ENCODE data around the gene TUBGCP6.

The TUBGCP6 gene

DNA sequence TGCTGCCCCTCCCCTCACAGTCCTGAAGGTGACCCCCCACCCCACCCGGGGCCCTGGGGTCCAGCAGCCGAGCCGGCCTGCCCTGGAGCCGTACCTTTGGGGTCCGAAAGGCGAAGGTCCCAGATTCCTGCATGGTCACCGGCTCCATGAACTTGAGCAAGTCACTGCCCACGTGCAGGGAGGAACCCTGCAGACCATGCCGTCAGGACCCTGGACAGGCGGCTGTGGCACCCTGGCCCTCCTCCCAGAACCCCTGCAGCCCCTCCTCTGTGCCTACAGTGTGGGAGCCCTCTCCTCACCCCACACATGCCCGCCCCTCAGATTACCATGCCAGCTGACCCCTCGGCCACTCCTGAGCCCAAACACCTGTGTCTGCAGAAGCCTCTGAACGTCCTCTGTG, 39.7 kb upstream of the TUBGCP6 start:
- no peaks in the 10 kb centered on the region for H3K27me3 ChIP-seq (ENCODE audit: control insufficient read depth, insufficient read depth, low read length)
- H3K36me3 ChIP-seq (ENCODE audit: control insufficient read depth, insufficient read depth, low read length), result peaks cover 69% of the 10 kb centered on the region
- no peaks in the 10 kb centered on the region for H3K4me1 ChIP-seq (ENCODE audit: control insufficient read depth, insufficient read depth, low read length)
- no peak overlapping the region for H3K4me3 ChIP-seq (ENCODE audit: low read depth, low read length)
- no peaks in the 10 kb centered on the region for H3K9me3 ChIP-seq (ENCODE audit: control insufficient read depth, insufficient read depth, low read length)
- H3K9ac ChIP-seq (ENCODE audit: low read depth, low read length), result no peak overlapping the region

DNA sequence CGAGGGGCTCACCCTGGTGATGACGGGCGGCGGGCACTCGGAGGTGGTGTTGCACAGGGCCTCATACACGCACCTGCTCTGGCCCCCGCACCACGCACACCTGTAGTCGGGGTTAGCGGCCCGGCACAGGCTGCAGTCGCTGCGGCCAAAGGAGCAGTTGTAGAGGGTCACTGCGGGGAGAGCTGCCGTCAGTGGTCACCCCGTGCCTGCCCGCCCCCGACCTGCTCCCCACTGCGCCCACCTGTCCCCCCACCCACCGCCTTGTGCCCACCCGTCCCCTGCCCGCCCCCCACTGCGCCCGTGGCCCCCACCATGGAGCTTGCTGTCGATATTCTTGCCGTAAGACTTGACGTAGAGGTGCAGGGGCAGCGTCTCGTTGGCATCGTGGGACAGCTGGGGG, 39.0 kb upstream of the TUBGCP6 start:
- H3K4me3 ChIP-seq (ENCODE audit: low read depth, low read length), result no peak overlapping the region
- H3K27me3 ChIP-seq (ENCODE audit: control insufficient read depth, insufficient read depth, low read length), result no peaks in the 10 kb centered on the region
- H3K9me3 ChIP-seq (ENCODE audit: control insufficient read depth, insufficient read depth, low read length), result no peaks in the 10 kb centered on the region
- H3K36me3 ChIP-seq (ENCODE audit: control insufficient read depth, insufficient read depth, low read length), result peaks cover 69% of the 10 kb centered on the region
- no peak overlapping the region for H3K9ac ChIP-seq (ENCODE audit: low read depth, low read length)
- no peaks in the 10 kb centered on the region for H3K4me1 ChIP-seq (ENCODE audit: control insufficient read depth, insufficient read depth, low read length)

DNA sequence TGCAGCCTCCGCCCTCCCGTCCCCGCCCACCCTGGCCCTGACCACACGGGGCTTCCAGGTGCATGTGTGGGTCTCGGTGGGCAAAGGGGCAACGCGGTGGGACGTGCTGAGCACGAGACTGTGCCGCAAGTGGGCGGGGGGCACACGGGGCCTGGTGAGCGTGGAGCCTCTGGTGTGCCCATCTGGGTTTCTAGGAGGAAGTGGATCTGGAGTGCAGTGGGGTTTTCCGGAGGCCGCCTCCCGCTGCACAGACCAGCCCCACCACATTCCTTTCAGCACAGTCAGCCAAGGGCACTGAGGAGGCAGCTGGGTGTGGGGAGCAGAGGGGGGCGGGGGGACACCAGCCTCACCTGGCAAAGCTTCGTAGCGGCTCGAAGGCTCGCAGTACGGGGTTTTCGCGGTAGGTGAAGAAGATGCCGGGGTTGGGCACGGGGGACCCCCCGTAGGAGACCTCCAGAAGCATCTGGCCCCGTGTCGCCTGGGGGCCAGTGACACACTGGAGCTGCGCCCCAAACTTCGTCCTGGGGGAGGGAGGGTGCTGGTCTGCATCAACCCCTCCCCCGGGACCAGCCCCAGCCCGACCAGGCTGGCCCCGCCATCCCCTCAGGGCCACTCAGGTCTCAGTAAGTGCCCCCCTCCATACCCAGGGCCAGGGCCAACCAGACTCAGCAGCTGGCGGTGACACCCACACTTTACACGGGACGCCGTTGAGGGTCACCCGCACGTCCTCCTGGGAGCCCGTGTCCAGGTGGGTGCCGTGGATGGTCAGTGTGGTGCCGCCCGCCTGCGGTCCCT, 37.7 kb upstream of the TUBGCP6 start:
- Histone ChIP-seq H3K27me3 (ENCODE audit: control insufficient read depth, insufficient read depth, low read length) (no peaks in the 10 kb centered on the region), H3K4me3 (ENCODE audit: low read depth, low read length) (no peak overlapping the region), H3K4me1 (ENCODE audit: control insufficient read depth, insufficient read depth, low read length) (no peaks in the 10 kb centered on the region), H3K36me3 (ENCODE audit: control insufficient read depth, insufficient read depth, low read length) (peaks cover 71% of the 10 kb centered on the region), H3K9ac (ENCODE audit: low read depth, low read length) (no peak overlapping the region), H3K9me3 (ENCODE audit: control insufficient read depth, insufficient read depth, low read length) (no peaks in the 10 kb centered on the region)

DNA sequence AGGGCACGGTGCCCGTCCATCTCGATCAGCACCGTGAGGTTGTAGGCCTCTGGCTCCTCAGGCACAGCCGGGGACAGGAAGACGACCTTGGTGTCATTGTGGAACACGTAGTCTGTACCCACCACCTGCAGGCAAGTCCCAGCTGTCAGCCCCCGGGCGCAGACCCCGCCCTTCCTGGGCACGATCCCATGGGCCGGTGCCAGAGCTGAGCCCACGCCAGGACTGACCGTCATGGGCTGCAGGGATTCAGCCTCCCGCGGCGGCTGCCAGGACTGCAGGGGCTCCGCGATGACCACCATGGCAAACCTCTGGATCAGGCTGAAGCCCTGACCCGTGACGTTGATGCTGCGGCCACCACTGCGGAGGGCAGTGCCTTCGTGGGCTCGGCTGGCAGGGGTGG, 37.1 kb upstream of the TUBGCP6 start:
- Histone ChIP-seq H3K4me3 (ENCODE audit: low read depth, low read length) (no peak overlapping the region), H3K9ac (ENCODE audit: low read depth, low read length) (no peak overlapping the region), H3K27me3 (ENCODE audit: control insufficient read depth, insufficient read depth, low read length) (no peaks in the 10 kb centered on the region), H3K9me3 (ENCODE audit: control insufficient read depth, insufficient read depth, low read length) (no peaks in the 10 kb centered on the region), H3K4me1 (ENCODE audit: control insufficient read depth, insufficient read depth, low read length) (no peaks in the 10 kb centered on the region), H3K36me3 (ENCODE audit: control insufficient read depth, insufficient read depth, low read length) (peaks cover 72% of the 10 kb centered on the region)

DNA sequence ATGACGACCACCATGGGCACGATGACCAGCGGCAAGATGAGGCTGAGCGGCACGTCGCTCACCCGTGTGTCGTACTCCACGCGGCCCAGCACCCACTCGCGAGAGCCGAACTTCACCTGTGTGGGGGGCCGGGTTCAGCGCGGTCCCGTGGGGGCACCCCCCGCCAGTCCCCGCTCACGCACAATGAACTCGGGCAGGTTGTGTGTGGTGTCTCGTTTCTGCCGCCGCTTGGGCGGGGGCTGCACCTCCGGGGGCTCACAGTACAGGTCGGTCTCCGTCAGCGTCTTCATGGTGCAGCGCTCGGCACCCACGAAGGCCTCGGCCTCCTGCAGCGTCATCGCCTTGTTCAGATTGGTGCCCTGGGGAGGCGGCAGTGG, 36.5 kb upstream of the TUBGCP6 start:
- H3K9ac ChIP-seq (ENCODE audit: low read depth, low read length), result no peak overlapping the region
- H3K27me3 ChIP-seq (ENCODE audit: control insufficient read depth, insufficient read depth, low read length), result no peaks in the 10 kb centered on the region
- no peaks in the 10 kb centered on the region for H3K9me3 ChIP-seq (ENCODE audit: control insufficient read depth, insufficient read depth, low read length)
- H3K4me3 ChIP-seq (ENCODE audit: low read depth, low read length), result no peak overlapping the region
- H3K36me3 ChIP-seq (ENCODE audit: control insufficient read depth, insufficient read depth, low read length), result peaks cover 76% of the 10 kb centered on the region
- H3K4me1 ChIP-seq (ENCODE audit: control insufficient read depth, insufficient read depth, low read length), result no peaks in the 10 kb centered on the region

DNA sequence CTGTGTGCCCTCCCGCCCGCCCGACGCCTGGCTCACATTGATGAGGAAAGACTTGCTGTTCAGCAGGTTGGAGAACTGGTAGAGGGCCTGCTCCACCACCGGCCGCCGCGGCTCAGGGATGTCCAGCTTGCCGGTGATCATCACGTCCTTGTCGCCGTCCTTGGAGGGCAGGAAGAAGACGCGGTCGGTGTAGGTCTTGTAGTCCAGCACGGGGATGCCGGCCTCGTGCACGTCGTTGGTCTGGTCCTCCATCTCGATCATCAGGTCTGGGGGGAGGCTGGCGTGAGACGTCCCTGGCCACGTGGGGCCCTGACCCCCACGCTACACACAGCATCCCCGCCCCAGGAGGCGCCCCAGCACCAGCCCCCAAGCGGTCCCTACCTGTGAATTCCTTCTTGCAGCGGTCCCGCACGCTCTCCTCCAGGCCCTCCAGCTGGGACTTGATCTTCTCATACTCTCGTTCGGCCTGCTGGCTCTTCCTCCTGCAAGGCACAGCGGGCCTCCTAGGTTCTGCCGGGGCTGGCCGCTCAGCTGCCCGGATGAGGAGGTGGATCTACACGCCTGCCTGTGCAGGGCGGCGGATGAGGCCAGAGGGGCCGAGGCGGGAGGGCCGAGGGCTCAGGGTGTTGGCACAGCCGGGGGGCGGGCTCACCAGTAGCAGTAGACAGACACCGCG, 36.0 kb upstream of the TUBGCP6 start:
- Histone ChIP-seq H3K9ac (ENCODE audit: low read depth, low read length) (no peak overlapping the region), H3K27me3 (ENCODE audit: control insufficient read depth, insufficient read depth, low read length) (no peaks in the 10 kb centered on the region), H3K9me3 (ENCODE audit: control insufficient read depth, insufficient read depth, low read length) (no peaks in the 10 kb centered on the region), H3K36me3 (ENCODE audit: control insufficient read depth, insufficient read depth, low read length) (peaks cover 80% of the 10 kb centered on the region), H3K4me1 (ENCODE audit: control insufficient read depth, insufficient read depth, low read length) (no peaks in the 10 kb centered on the region), H3K4me3 (ENCODE audit: low read depth, low read length) (no peak overlapping the region)

DNA sequence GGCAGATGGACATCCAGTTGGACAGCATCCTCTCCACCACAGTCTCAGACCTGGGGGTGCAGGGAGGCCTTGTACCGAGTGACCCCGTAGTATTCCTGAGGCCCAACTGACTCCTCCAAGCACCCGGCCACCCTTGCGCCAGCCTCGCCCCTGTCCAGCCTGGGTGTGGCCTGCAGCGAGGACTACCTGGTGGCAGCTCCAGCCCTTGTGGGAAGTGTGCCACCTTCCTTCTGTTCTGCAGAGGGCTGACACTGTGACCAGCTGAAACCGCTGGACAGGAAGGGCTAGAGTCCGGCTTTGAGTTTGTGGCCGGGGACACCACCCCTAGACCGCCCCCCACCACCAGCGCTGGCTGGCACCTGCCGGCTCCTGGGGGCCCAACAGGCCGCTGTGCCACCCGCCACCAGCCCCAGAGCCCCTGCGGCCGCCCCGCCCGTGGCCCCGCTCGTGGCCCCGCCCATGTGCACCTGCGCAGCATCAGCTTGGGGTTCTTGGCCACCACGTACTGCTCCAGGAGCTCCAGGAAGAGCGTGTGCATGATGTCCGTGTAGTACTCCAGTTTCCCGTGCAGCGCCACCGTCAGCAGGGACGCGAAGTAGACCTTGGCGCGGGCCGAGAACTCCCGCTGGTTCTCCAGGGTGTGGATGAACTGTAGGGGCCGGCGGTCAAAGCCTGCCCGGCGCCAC, 35.3 kb upstream of the TUBGCP6 start:
- Histone ChIP-seq H3K4me3 (ENCODE audit: low read depth, low read length) (no peak overlapping the region), H3K27me3 (ENCODE audit: control insufficient read depth, insufficient read depth, low read length) (no peaks in the 10 kb centered on the region), H3K9ac (ENCODE audit: low read depth, low read length) (no peak overlapping the region), H3K9me3 (ENCODE audit: control insufficient read depth, insufficient read depth, low read length) (no peaks in the 10 kb centered on the region), H3K4me1 (ENCODE audit: control insufficient read depth, insufficient read depth, low read length) (no peaks in the 10 kb centered on the region), H3K36me3 (ENCODE audit: control insufficient read depth, insufficient read depth, low read length) (peaks cover 85% of the 10 kb centered on the region)

DNA sequence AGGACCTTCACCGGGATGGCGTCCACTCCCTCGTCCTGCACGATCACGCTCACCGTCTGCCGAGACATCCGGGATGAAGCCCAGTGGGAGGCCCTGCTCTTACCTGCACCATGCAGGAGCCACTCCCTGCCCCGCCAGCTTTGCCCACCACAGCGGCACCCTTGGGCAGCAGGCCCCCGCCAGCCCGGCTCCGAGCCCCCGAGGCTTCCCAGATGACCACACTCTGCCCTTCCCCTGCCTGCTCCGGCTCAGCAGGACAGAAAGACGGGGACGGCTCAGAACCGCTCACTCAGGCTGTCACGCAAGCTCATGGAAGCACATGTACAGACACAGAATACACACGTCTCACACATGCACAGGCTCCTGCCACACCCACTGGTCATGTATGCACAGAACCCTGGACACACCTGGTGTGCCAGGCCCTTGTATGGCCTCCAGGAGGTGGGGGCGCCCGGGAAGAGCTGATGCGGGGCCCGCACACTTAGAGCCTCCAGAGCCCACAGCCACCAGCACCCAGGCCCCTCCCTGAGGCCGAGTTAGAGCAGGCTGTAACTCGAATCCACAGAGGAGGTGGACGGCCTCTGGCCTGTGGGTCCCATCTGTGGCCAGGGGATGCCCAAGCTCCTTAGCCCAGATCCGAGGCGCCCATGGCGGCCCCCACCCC, 34.3 kb upstream of the TUBGCP6 start:
- H3K4me1 ChIP-seq (ENCODE audit: control insufficient read depth, insufficient read depth, low read length), result no peaks in the 10 kb centered on the region
- H3K4me3 ChIP-seq (ENCODE audit: low read depth, low read length), result no peak overlapping the region
- no peaks in the 10 kb centered on the region for H3K9me3 ChIP-seq (ENCODE audit: control insufficient read depth, insufficient read depth, low read length)
- no peak overlapping the region for H3K9ac ChIP-seq (ENCODE audit: low read depth, low read length)
- peaks cover 86% of the 10 kb centered on the region for H3K36me3 ChIP-seq (ENCODE audit: control insufficient read depth, insufficient read depth, low read length)
- no peaks in the 10 kb centered on the region for H3K27me3 ChIP-seq (ENCODE audit: control insufficient read depth, insufficient read depth, low read length)

DNA sequence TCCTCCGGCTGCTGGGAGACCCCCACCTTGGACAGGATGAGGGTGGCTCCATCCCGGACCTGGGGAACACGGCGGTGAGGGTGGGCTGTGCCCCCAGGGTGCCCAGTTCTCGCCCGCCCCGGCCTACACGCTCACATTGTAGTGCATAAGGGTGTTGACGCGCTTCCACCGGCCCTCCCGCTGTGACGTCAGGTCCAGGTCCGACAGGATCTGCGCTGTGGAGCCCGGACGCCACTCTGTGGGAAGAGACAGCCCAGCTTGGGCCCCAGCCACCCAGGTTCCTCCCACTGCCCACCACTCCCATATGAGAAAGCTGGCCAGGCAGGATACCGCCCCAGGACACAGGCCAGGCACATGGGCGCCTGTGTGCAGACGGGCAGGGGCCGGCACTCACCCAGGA, 33.6 kb upstream of the TUBGCP6 start:
- no peaks in the 10 kb centered on the region for H3K27me3 ChIP-seq (ENCODE audit: control insufficient read depth, insufficient read depth, low read length)
- H3K9ac ChIP-seq (ENCODE audit: low read depth, low read length), result no peak overlapping the region
- H3K9me3 ChIP-seq (ENCODE audit: control insufficient read depth, insufficient read depth, low read length), result no peaks in the 10 kb centered on the region
- peaks cover 84% of the 10 kb centered on the region for H3K36me3 ChIP-seq (ENCODE audit: control insufficient read depth, insufficient read depth, low read length)
- no peak overlapping the region for H3K4me3 ChIP-seq (ENCODE audit: low read depth, low read length)
- H3K4me1 ChIP-seq (ENCODE audit: control insufficient read depth, insufficient read depth, low read length), result no peaks in the 10 kb centered on the region

DNA sequence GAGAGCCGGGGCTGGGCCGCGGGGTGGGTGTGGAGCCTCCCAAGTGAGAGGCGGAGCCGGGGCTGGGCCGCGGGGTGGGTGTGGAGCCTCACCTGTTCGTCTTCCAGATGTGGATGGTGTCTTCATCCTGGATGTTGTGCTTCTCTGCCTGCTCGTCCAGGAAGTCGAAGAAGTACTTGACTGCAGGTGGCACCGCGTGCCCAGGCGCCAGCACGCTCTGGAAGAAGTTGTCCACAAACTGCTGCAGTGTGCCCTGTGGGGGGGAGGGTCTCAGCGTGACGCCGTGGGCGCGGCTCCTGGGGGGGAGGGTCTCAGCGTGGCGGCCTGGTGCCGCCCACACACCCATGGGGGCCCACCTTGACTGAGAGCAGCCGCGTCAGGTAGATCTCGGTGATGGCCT, 32.9 kb upstream of the TUBGCP6 start:
- Histone ChIP-seq H3K27me3 (ENCODE audit: control insufficient read depth, insufficient read depth, low read length) (no peaks in the 10 kb centered on the region), H3K36me3 (ENCODE audit: control insufficient read depth, insufficient read depth, low read length) (peaks cover 78% of the 10 kb centered on the region), H3K4me1 (ENCODE audit: control insufficient read depth, insufficient read depth, low read length) (no peaks in the 10 kb centered on the region), H3K4me3 (ENCODE audit: low read depth, low read length) (no peak overlapping the region), H3K9ac (ENCODE audit: low read depth, low read length) (no peak overlapping the region), H3K9me3 (ENCODE audit: control insufficient read depth, insufficient read depth, low read length) (no peaks in the 10 kb centered on the region)

DNA sequence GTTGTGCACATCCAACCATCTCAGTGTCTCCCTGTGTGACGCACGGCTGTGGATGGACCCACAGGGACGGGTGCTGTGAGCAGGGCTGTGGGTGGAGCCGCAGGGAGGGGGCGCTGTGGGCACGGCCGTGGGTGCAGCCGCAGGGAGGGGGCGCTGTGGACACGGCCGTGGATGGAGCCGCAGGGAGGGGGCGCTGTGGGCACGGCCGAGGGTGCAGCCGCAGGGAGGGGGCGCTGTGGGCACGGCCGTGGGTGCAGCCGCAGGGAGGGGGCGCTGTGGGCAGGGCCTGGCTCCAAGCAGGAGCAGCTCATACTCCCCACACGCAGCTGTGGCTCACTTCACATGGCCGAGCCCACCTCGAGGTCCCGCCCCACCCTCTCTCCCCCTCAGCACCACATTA, 31.3 kb upstream of the TUBGCP6 start:
- Histone ChIP-seq H3K9me3 (ENCODE audit: control insufficient read depth, insufficient read depth, low read length) (no peaks in the 10 kb centered on the region), H3K4me3 (ENCODE audit: low read depth, low read length) (no peak overlapping the region), H3K4me1 (ENCODE audit: control insufficient read depth, insufficient read depth, low read length) (no peaks in the 10 kb centered on the region), H3K36me3 (ENCODE audit: control insufficient read depth, insufficient read depth, low read length) (peaks cover 64% of the 10 kb centered on the region), H3K27me3 (ENCODE audit: control insufficient read depth, insufficient read depth, low read length) (peaks cover 2% of the 10 kb centered on the region), H3K9ac (ENCODE audit: low read depth, low read length) (no peak overlapping the region)

All from iPS-15b (cell line).